Upper lobe of right lung (tissue), 1 donor: ENCODE data around the gene MRGPRD. TPM values are rescaled to one million over a fixed set of nuclear protein-coding genes. Genes with fewer than 3 reads are reported as not detected.
A peak's percentile ranks its signal among the peaks of the same experiment; 100 is the strongest.

Experiments
- ATAC-seq: fragments of 200-7000 bp; cut with Tn5 transposase; one replicate; pipeline ENCODE4 v1.9.1; 2020; ENCODE audit warnings: mild to moderate bottlenecking, moderate library complexity
- DNase-seq: peaks from one replicate; pipeline ENCODE4 v3.0.0-alpha.2; 2020
- H3K27ac ChIP-seq: fragments of 200-600 bp; one replicate; pipeline ENCODE4 v1.8.0; 2022
- H3K27me3 ChIP-seq: fragments of 200-600 bp; one replicate; pipeline ENCODE4 v1.8.0; 2022; ENCODE audit warnings: mild to moderate bottlenecking
- H3K36me3 ChIP-seq: fragments of 200-600 bp; one replicate; pipeline ENCODE4 v1.8.0; 2022
- H3K4me1 ChIP-seq: fragments of 200-600 bp; one replicate; pipeline ENCODE4 v1.8.0; 2022
- H3K4me3 ChIP-seq: fragments of 200-600 bp; one replicate; pipeline ENCODE4 v1.8.0; 2022; ENCODE audit warnings: mild to moderate bottlenecking
- H3K9me3 ChIP-seq: fragments of 200-600 bp; one replicate; pipeline ENCODE4 v1.8.0; 2022
- intact Hi-C: fragments of 100-400 bp; cut with DNase I; formaldehyde crosslinking; loops from one replicate; pipeline ENCODE4 v1.11.0; 2022
- total RNA-seq: library from RNA; stranded (reverse); fragmentation: NEBNext Ultra II Directional; extraction: Animal tissue kit (Norgen Biotek cat#: 25700); gene quantifications from one replicate; pipeline ENCODE4 v1.2.1, GENCODE V29; 2021
- TF ChIP-seq, protein P1 (sequence below): fragments of 200-600 bp; IDR thresholded peaks from one replicate; pipeline ENCODE4 v1.8.0; 2022; ENCODE audit warnings: antibody characterized with exemption
- donor health status: DM: no; HTN: yes; CAD: no; lungs with severe emphysema.

Gene MRGPRD
- total RNA-seq, 1 donor from 2014 or later = not detected

DNA sequence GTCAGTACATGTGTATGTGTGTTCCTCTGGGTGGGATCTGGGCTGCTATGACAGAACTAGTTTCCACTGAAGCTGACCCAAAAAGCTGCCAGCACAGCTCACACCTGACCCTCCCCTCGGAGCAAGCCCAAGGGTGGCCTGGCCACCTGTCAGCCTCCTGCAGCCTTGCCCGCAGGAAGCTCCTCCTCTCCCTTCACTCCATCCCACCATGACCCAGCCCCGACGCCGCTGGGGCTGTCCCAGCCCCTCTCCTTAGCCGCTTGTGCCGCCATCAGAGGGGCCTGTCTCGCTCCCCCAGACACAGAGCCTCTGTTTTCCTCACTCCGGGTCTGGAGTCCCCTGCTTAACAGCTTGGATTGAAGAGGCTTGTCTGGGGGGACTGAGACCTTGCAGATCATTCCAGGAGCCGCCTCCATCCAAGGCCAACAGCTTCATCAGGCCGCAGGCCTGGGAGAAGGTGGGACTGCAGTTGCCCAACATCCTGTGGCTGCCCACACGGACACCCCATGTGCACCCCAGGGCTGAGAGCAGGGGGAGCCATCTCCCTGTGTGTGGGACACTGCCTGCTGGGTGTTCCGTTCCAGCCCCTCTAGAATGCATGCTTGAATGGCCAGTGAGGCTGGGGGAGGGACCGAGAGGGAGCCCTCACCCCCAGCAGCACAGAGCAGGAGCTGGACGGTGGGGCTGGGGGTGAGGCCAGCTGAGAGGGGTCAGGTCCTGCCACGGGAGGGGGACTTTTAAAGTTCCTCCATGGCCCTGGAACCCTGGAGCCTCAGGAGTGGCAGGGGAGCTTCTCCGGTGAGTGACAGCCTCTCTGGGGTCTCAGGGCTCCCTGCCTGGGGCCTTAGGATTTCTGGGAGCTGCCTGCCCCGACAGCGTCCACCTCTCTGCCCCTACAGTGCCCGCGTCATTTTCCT, 31.6 kb upstream of the MRGPRD start:
- H3K4me1 ChIP-seq = peaks cover 38% of the 10 kb centered on the region
- H3K27ac ChIP-seq = peak overlapping the region; percentile 78
- H3K4me3 ChIP-seq = peak overlapping the region; percentile 54
- H3K9me3 ChIP-seq = no peaks in the 10 kb centered on the region
- H3K27me3 ChIP-seq = peaks cover 31% of the 10 kb centered on the region
- DNase-seq (no peak), ATAC-seq (no peak)
- TF ChIP-seq, protein P1, sequence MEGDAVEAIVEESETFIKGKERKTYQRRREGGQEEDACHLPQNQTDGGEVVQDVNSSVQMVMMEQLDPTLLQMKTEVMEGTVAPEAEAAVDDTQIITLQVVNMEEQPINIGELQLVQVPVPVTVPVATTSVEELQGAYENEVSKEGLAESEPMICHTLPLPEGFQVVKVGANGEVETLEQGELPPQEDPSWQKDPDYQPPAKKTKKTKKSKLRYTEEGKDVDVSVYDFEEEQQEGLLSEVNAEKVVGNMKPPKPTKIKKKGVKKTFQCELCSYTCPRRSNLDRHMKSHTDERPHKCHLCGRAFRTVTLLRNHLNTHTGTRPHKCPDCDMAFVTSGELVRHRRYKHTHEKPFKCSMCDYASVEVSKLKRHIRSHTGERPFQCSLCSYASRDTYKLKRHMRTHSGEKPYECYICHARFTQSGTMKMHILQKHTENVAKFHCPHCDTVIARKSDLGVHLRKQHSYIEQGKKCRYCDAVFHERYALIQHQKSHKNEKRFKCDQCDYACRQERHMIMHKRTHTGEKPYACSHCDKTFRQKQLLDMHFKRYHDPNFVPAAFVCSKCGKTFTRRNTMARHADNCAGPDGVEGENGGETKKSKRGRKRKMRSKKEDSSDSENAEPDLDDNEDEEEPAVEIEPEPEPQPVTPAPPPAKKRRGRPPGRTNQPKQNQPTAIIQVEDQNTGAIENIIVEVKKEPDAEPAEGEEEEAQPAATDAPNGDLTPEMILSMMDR = no peak
- intact Hi-C loops = no loop called here
- no peaks in the 10 kb centered on the region for H3K36me3 ChIP-seq

DNA sequence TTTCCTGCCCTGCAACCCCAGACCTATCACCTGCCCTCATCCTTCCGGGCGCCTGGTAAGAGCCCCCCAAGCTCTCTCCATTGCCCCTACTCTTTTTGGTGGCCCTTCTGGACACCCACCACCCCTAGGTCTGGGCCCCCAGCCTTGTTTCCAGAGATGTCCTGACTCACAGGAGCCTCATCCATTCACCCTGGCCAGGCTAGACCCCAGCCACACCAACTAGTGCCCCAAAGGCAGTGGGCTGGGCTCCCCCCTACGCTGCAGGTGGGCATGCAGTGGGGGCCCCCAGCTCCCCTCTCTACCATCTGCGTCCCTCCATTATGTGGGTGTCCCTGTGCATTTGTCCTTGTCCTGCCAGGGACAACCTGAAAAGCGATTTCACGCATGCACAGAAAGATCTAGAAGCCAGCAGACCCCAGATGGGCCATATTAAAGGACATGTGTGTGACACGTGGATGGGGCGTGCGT, 30.9 kb upstream of the MRGPRD start:
- peak overlapping the region; percentile 78 for H3K27ac ChIP-seq
- intact Hi-C loops = no loop called here
- TF ChIP-seq, protein P1 = no peak
- no peaks in the 10 kb centered on the region for H3K9me3 ChIP-seq
- DNase-seq (no peak), ATAC-seq (no peak)
- H3K36me3 ChIP-seq = no peaks in the 10 kb centered on the region
- peaks cover 38% of the 10 kb centered on the region for H3K4me1 ChIP-seq
- peaks cover 31% of the 10 kb centered on the region for H3K27me3 ChIP-seq
- peak overlapping the region; percentile 54 for H3K4me3 ChIP-seq

DNA sequence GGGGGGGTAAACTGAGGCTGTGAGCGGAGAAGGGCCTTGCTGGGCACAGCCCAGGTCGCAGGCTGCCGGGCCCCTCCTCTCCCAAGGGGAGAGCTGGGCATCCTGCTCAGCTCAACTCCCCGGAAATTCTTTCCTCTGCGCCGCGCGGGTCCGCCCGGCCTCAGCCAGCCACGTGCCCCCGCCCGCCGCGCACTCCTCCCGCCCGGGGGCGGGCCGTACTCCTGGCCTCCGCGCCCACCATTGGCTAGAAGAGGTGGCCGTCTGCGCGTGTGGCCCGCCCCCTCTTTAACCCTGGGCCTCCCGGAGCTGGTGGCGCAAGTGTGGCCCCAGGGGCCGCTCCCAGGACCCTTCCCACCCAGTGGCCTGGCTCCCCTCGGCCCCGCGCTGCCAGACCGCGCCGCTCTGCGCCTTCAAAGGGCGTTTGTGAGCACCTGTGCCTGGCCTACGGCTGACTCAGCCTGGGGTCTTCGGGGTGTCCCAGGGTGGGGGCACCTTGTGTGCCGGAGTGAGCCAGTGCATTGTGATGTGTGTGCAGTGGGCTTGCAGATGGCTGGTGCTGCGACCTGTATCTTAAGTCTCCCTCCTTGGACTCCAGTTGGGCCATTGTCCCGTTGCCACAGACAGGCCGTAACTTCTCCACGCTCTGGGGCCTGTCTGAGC, 30.3 kb upstream of the MRGPRD start:
- intact Hi-C loops = no loop called here
- peak; percentile 81 for DNase-seq
- Histone ChIP-seq H3K4me1 (peaks cover 38% of the 10 kb centered on the region), H3K9me3 (no peaks in the 10 kb centered on the region), H3K36me3 (no peaks in the 10 kb centered on the region), H3K27ac (peak overlapping the region; percentile 78), H3K27me3 (peaks cover 31% of the 10 kb centered on the region), H3K4me3 (peak overlapping the region; percentile 54)
- TF ChIP-seq, protein P1 = no peak
- peak; percentile 73 for ATAC-seq

DNA sequence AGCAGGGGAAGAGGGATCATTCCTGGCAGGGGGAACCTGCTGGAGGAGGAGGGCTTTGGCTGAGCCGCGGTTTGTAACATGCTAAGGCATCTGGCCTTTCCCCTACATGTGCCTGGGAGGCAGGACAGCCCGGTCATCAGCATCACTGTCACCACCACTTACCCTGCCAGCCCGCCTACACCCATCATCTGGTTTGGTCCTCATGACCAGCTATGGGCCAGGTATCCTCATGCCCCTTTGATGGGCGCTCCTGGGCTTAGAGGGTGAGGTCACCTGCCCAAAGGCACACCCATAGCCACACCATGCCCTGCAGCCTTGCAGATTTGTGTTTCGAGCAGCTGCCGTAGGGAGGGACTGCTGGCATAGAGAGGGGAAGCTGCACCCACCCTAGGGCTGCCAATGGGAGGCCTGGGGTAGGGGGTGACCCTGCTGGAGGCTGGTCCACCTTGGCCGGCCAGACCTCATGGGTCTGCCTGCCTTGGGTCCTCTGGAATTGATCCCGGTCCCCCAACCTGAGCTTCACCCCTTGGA, 29.6 kb upstream of the MRGPRD start:
- H3K9me3 ChIP-seq = no peaks in the 10 kb centered on the region
- TF ChIP-seq, protein P1 = no peak
- H3K4me1 ChIP-seq = peaks cover 38% of the 10 kb centered on the region
- H3K4me3 ChIP-seq = peak overlapping the region; percentile 54
- intact Hi-C loops = no loop called here
- DNase-seq (peak; percentile 35), ATAC-seq (no peak)
- no peaks in the 10 kb centered on the region for H3K36me3 ChIP-seq
- peaks cover 31% of the 10 kb centered on the region for H3K27me3 ChIP-seq
- H3K27ac ChIP-seq = peak overlapping the region; percentile 7

DNA sequence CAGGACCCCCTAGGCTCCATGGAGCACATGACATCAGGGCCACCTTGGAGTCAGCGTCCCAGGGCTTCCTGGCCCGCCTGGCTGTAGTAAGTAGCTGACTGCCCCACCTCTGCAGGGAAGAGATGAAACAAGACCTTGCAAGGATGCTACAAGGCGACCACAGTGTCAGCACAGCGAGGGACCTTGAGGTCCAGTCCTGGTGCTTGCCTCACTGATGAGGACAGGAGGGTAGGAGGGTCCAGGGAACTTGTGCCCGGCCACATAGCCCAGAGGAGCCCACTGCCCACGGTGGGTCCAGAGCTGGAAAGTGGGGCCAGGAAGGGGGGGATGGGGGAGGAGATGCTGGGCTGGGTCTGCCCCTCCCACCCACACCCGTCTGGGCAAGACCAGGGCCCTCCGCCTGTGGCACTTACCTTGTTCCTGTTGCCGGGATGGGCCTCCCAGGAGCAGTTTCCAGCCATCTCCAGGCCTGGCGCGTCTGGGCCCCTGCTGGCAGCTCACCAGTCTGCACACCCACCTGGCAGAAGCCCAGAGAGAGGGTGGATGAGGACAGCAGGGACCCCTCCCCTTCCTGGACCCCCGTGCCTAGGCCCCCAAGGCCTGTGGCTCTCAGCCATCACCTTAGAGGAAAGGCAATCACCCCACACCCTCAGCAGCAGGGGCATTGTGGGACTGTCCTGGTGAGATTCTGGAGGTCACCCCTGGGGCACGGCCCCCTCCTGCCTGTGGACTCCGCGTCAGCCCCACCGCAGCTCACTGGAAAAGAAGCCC, 28.8 kb upstream of the MRGPRD start:
- TF ChIP-seq, protein P1 = no peak
- Histone ChIP-seq H3K27ac (peak overlapping the region; percentile 7), H3K9me3 (no peaks in the 10 kb centered on the region), H3K36me3 (peaks cover 4% of the 10 kb centered on the region), H3K27me3 (peaks cover 31% of the 10 kb centered on the region), H3K4me3 (peak overlapping the region; percentile 54), H3K4me1 (peaks cover 34% of the 10 kb centered on the region)
- DNase-seq (peak; percentile 57), ATAC-seq (no peak)
- intact Hi-C loops = no loop called here
